ENCODE measurements around the gene GTF2IRD1.

DNA sequence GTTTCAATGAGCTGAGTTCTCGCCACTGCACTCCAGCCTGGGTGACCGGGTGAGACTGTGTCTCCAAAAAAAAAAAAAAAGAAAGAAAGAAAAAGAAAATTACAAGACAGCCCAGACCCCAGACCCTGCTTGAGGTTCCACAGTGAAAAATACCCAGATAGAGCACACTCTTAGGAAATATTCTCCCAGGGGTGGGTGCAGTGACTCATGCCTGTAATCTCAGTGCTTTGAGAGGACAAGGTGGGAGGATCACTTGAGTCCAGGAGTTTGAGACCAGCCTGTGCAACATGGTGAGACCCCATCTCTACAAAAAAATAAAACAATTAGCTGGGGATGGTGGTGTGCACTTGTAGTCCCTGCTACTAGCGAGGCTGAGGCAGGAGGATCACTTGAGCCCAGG lies 41.1 kb upstream of the GTF2IRD1 start:
- no peak for TF ChIP-seq CTCF (IDR thresholded peaks at IDR 0.05; ENCODE audit: poor library complexity)
- TF ChIP-seq EZH2phosphoT487 (IDR thresholded peaks at IDR 0.05; ENCODE audit: low read depth, severe bottlenecking, unreplicated experiment) = no peak
- no peak for TF ChIP-seq EZH2 (IDR thresholded peaks at IDR 0.05; ENCODE audit: borderline replicate concordance)

All from hepatocyte (in vitro differentiated cells).